Measurements from ENCODE around the gene TBPL1.

GRCh38 chr6:133947302-133947900 lies 5.6 kb upstream of the TBPL1 start:
- TF ChIP-seq, protein P1, sequence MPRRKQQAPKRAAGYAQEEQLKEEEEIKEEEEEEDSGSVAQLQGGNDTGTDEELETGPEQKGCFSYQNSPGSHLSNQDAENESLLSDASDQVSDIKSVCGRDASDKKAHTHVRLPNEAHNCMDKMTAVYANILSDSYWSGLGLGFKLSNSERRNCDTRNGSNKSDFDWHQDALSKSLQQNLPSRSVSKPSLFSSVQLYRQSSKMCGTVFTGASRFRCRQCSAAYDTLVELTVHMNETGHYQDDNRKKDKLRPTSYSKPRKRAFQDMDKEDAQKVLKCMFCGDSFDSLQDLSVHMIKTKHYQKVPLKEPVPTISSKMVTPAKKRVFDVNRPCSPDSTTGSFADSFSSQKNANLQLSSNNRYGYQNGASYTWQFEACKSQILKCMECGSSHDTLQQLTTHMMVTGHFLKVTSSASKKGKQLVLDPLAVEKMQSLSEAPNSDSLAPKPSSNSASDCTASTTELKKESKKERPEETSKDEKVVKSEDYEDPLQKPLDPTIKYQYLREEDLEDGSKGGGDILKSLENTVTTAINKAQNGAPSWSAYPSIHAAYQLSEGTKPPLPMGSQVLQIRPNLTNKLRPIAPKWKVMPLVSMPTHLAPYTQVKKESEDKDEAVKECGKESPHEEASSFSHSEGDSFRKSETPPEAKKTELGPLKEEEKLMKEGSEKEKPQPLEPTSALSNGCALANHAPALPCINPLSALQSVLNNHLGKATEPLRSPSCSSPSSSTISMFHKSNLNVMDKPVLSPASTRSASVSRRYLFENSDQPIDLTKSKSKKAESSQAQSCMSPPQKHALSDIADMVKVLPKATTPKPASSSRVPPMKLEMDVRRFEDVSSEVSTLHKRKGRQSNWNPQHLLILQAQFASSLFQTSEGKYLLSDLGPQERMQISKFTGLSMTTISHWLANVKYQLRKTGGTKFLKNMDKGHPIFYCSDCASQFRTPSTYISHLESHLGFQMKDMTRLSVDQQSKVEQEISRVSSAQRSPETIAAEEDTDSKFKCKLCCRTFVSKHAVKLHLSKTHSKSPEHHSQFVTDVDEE (CRISPR knock-in tag; IDR thresholded peaks at IDR 0.05) = peak; percentile 61; the same call in 1 of the 2 replicates
- no peak for TF ChIP-seq ZNF70 (CRISPR knock-in tag; IDR thresholded peaks at IDR 0.05)
- TF ChIP-seq, protein P2, sequence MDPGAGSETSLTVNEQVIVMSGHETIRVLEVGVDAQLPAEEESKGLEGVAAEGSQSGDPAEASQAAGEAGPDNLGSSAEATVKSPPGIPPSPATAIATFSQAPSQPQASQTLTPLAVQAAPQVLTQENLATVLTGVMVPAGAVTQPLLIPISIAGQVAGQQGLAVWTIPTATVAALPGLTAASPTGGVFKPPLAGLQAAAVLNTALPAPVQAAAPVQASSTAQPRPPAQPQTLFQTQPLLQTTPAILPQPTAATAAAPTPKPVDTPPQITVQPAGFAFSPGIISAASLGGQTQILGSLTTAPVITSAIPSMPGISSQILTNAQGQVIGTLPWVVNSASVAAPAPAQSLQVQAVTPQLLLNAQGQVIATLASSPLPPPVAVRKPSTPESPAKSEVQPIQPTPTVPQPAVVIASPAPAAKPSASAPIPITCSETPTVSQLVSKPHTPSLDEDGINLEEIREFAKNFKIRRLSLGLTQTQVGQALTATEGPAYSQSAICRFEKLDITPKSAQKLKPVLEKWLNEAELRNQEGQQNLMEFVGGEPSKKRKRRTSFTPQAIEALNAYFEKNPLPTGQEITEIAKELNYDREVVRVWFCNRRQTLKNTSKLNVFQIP (CRISPR knock-in tag; IDR thresholded peaks at IDR 0.05; ENCODE audit: borderline replicate concordance, low read depth) = no peak; the same call in 1 of the 2 replicates
- no peak for TF ChIP-seq PATZ1 (CRISPR knock-in tag; IDR thresholded peaks at IDR 0.05; ENCODE audit: borderline replicate concordance)
- no peak for TF ChIP-seq ZFP30 (CRISPR knock-in tag; IDR thresholded peaks at IDR 0.05)
- no peak for TF ChIP-seq PPARA (CRISPR knock-in tag; IDR thresholded peaks at IDR 0.05; ENCODE audit: borderline replicate concordance)
- no peak for TF ChIP-seq TOX (CRISPR knock-in tag; IDR thresholded peaks at IDR 0.05; ENCODE audit: borderline replicate concordance)
- no peak for TF ChIP-seq RARB (CRISPR knock-in tag; IDR thresholded peaks at IDR 0.05)
- TF ChIP-seq ESRRG (CRISPR knock-in tag; IDR thresholded peaks at IDR 0.05) = no peak
- no peak for TF ChIP-seq ARNTL (CRISPR knock-in tag; IDR thresholded peaks at IDR 0.05; ENCODE audit: borderline replicate concordance, low read depth)
- no peak for TF ChIP-seq ZFP3 (CRISPR knock-in tag; IDR thresholded peaks at IDR 0.05)
- TF ChIP-seq GLIS3 (CRISPR knock-in tag; IDR thresholded peaks at IDR 0.05) = no peak
- TF ChIP-seq ISL1 (CRISPR knock-in tag; IDR thresholded peaks at IDR 0.05) = peak; percentile 74
- no peak for TF ChIP-seq BACH2 (CRISPR knock-in tag; IDR thresholded peaks at IDR 0.05; ENCODE audit: borderline replicate concordance)
